Measurements from ENCODE around the gene NOL3. TPM values are rescaled to one million over a fixed set of nuclear protein-coding genes. Genes with fewer than 3 reads are reported as not detected.

Gene NOL3
- total and polyA plus RNA-seq, 2 of the 13 experiments (the other 11 are each of a cell fraction or from before 2014, with no cell fraction given), result 5.7 to 20.5 TPM

- TF ChIP-seq ZNF598 (CRISPR knock-in tag; IDR thresholded peaks at IDR 0.05; ENCODE audit: borderline replicate concordance) (peak; percentile 25; the same call in 1 of the 2 replicates), SMAD9 (CRISPR knock-in tag; IDR thresholded peaks at IDR 0.05) (no peak), IKZF5 (CRISPR knock-in tag; IDR thresholded peaks at IDR 0.05) (0 out of 2 replicates have a peak, but pooled peaks have one; percentile 18), ZKSCAN1 (IDR thresholded peaks at IDR 0.05; ENCODE audit: low read length) (no peak), HDAC2 (CRISPR knock-in tag; IDR thresholded peaks at IDR 0.05) (peak; percentile 83), IRF2 (CRISPR knock-in tag; IDR thresholded peaks at IDR 0.05) (no peak), SMYD3 (CRISPR knock-in tag; IDR thresholded peaks at IDR 0.05) (no peak), ZNF572 (CRISPR knock-in tag; IDR thresholded peaks at IDR 0.05) (no peak; the same call in 1 of the 2 replicates), MTF2 (CRISPR knock-in tag; IDR thresholded peaks at IDR 0.05; ENCODE audit: borderline replicate concordance) (peak; percentile 87; the same call in 1 of the 2 replicates), PHF21A (CRISPR knock-in tag; IDR thresholded peaks at IDR 0.05) (no peak), DPF2 (CRISPR knock-in tag; IDR thresholded peaks at IDR 0.05; ENCODE audit: borderline replicate concordance, low read depth) (no peak), PHB2 (IDR thresholded peaks at IDR 0.05; ENCODE audit: partially characterized antibody) (no peak), MXD4 (CRISPR knock-in tag; IDR thresholded peaks at IDR 0.05) (peak; percentile 55; the same call in 1 of the 2 replicates), HCFC1 (IDR thresholded peaks at IDR 0.05; ENCODE audit: low read depth, low read length) (no peak), ZNF766 (CRISPR knock-in tag; IDR thresholded peaks at IDR 0.05; ENCODE audit: borderline replicate concordance) (no peak), MEIS2 (CRISPR knock-in tag; IDR thresholded peaks at IDR 0.05) (peak; percentile 82; the same call in 1 of the 2 replicates), ZNF564 (CRISPR knock-in tag; IDR thresholded peaks at IDR 0.05) (0 out of 2 replicates have a peak, but pooled peaks have one; percentile 54), KDM5B (CRISPR knock-in tag; IDR thresholded peaks at IDR 0.05; ENCODE audit: borderline replicate concordance) (peak; percentile 82), ZNF646 (CRISPR knock-in tag; IDR thresholded peaks at IDR 0.05) (no peak), RBM39 (IDR thresholded peaks at IDR 0.05; ENCODE audit: low read depth, low read length, poor library complexity, severe bottlenecking) (no peak), SRSF9 (IDR thresholded peaks at IDR 0.05; ENCODE audit: borderline replicate concordance, insufficient read depth, low read depth, low read length, poor library complexity, severe bottlenecking) (no peak), HDAC6 (IDR thresholded peaks at IDR 0.05; ENCODE audit: low read depth, low read length) (no peak)
These were observed 7.7 kb downstream of the NOL3 start (continued) for GRCh38 chr16:67177743-67178699.
